WERI-Rb-1 (cell line): ENCODE results near the gene CASZ1.

Source experiments
- DNase-seq: peaks from one replicate; pipeline ENCODE4 v3.0.0-alpha.2; 2020
- H3K27ac ChIP-seq: fragments of 250-450 bp; sonication (Bioruptor Pico); 2 replicates; pipeline ENCODE4 v1.5.1; 2020; ENCODE audit warnings: mild to moderate bottlenecking, moderate library complexity
- H3K27me3 ChIP-seq: fragments of 250-450 bp; sonication (Bioruptor Pico); 2 replicates; pipeline ENCODE4 v1.5.1; 2021; ENCODE audit warnings: mild to moderate bottlenecking, low read depth, moderate library complexity; ENCODE audit not compliant: insufficient read depth, severe bottlenecking
- H3K36me3 ChIP-seq: fragments of 250-450 bp; sonication (Bioruptor Pico); 2 replicates; pipeline ENCODE4 v1.5.1; 2020; ENCODE audit warnings: mild to moderate bottlenecking, moderate library complexity
- H3K4me3 ChIP-seq: 2 replicates; pipeline ENCODE4 v1.5.1; 2011; ENCODE audit warnings: low read depth, mild to moderate bottlenecking, control low read depth, low read length
- H3K9me3 ChIP-seq: fragments of 250-450 bp; sonication (Bioruptor Pico); 2 replicates; pipeline ENCODE4 v1.5.1; 2021; ENCODE audit warnings: mild to moderate bottlenecking, moderate library complexity; ENCODE audit not compliant: severe bottlenecking
- TF ChIP-seq, protein P1 (sequence below): IDR thresholded peaks from 2 replicates; pipeline ENCODE4 v1.5.1; 2011; ENCODE audit warnings: low read depth, mild to moderate bottlenecking, control low read depth, inconsistent platforms, low read length

Gene CASZ1

DNA sequence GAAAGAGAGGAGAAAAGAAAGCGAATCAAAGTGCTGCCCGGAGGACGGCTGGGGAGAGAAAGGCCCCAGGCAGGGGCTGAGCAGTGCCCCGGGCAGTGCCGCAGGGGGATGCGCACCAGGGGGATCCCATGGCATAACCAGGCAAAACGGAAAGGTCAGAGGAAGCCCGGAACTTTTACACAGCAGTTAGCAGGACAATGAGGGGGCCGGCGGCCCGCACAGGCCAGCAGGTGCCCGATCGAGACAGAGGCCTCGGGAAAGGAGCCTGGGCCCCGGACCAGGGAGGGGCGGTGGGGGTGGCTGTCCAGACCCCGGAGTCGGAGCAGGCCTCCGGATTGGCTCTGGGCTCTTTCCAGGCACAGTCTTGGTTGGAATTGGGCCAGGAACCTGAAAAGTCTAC, 86.8 kb downstream of the CASZ1 start:
- Histone ChIP-seq H3K27ac (no peak overlapping the region), H3K36me3 (peaks cover 8% of the 10 kb centered on the region), H3K4me3 (no peak overlapping the region), H3K9me3 (no peaks in the 10 kb centered on the region), H3K27me3 (no peaks in the 10 kb centered on the region)
- TF ChIP-seq, protein P1, sequence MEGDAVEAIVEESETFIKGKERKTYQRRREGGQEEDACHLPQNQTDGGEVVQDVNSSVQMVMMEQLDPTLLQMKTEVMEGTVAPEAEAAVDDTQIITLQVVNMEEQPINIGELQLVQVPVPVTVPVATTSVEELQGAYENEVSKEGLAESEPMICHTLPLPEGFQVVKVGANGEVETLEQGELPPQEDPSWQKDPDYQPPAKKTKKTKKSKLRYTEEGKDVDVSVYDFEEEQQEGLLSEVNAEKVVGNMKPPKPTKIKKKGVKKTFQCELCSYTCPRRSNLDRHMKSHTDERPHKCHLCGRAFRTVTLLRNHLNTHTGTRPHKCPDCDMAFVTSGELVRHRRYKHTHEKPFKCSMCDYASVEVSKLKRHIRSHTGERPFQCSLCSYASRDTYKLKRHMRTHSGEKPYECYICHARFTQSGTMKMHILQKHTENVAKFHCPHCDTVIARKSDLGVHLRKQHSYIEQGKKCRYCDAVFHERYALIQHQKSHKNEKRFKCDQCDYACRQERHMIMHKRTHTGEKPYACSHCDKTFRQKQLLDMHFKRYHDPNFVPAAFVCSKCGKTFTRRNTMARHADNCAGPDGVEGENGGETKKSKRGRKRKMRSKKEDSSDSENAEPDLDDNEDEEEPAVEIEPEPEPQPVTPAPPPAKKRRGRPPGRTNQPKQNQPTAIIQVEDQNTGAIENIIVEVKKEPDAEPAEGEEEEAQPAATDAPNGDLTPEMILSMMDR: no peak
- DNase-seq: no peak

DNA sequence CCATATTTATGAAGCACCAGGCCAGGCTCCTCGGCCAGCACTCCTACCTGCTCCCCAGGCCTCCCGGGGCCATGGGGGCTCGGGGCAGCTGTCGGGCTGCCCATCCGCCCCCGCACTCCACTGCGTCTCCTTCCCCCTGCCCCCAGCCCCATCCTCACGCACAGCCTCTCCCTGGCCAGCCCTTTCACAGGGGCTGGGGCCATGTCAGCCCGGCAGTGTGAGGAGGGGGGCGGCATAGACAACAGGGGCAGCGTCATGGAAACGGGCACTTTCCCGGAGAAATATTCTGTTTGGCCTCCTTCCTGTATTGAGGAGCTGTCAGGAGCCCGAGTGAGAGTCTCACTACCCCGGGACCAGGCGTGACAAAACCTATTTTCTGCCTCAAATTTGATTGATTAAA, 87.3 kb downstream of the CASZ1 start:
- DNase-seq: no peak
- H3K9me3 ChIP-seq: no peaks in the 10 kb centered on the region
- H3K27ac ChIP-seq: no peak overlapping the region
- peaks cover 8% of the 10 kb centered on the region for H3K36me3 ChIP-seq
- no peak overlapping the region for H3K4me3 ChIP-seq
- TF ChIP-seq, protein P1: no peak
- H3K27me3 ChIP-seq: no peaks in the 10 kb centered on the region

DNA sequence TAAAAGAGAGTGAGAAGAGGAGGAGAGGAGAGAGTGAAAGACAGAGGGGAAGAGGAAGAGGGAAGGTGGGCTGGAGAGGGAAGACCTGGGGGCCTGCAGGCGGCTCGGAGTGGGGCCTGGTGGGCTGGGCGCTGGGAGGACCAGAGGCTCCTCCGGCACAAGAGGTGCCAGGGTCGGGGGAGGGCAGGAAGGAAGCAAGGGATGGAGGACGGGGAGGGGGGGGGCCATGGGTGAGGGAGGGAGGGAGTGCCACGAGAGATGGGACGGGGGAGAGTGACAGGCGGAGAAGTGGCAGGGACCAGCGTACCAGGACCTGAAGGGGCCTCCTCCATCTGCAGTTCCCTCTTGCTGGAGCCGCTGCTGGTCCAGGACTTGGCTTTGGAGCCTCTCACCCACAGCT, 87.7 kb downstream of the CASZ1 start:
- DNase-seq: no peak
- H3K27me3 ChIP-seq: no peaks in the 10 kb centered on the region
- no peak overlapping the region for H3K4me3 ChIP-seq
- no peaks in the 10 kb centered on the region for H3K9me3 ChIP-seq
- TF ChIP-seq, protein P1: no peak
- H3K27ac ChIP-seq: no peak overlapping the region
- peaks cover 5% of the 10 kb centered on the region for H3K36me3 ChIP-seq

DNA sequence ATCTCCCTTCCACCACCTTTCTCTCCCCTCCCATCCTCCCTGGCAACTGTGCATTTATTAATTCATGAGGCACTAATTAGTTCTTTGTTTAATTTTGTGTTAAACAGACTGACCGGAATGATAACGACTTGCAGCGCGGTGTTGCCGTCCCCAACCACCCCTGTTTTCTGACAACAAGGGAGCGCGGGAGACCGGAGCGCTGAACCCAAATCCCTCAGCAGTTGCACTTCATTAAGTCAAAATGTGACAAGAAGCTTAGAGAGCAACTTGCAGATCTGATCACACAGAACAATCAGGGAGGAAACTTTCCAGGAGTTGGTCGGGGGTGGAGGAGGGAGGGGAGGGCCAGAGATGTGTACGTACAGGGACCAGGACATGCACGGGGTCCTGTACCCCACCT, 89.2 kb downstream of the CASZ1 start:
- H3K27me3 ChIP-seq: no peaks in the 10 kb centered on the region
- peaks cover 4% of the 10 kb centered on the region for H3K36me3 ChIP-seq
- no peaks in the 10 kb centered on the region for H3K9me3 ChIP-seq
- H3K27ac ChIP-seq: no peak overlapping the region
- TF ChIP-seq, protein P1: no peak
- no peak for DNase-seq
- no peak overlapping the region for H3K4me3 ChIP-seq

DNA sequence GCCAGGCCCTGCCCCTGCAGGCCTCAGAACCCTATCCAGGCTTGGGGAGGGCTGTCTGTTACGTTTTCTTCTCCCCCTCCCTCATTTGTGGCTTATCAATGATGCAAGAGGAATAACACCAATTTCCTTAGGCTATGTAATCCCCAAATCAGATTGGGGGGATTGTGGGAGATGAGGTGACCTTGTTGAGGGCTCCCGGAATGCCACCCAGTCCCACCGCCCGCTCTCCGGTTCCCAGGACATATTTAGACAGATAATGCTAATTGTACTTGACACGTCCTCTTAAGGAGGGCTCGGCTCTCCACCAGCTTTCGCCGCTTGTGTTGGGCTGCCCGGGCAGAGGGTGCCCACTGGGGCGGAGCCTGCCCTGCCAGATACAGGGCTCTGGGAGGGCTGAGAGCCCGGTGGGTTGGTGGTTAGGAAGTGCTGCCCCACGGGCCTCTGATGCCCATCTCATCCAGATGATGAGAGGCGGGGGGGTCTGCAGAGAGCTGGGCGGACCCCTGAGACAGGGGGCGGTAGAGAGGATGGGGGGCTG, 90.0 kb downstream of the CASZ1 start:
- H3K9me3 ChIP-seq: no peaks in the 10 kb centered on the region
- no peak for DNase-seq
- no peak overlapping the region for H3K4me3 ChIP-seq
- peaks cover 4% of the 10 kb centered on the region for H3K36me3 ChIP-seq
- H3K27ac ChIP-seq: no peak overlapping the region
- no peaks in the 10 kb centered on the region for H3K27me3 ChIP-seq
- TF ChIP-seq, protein P1: no peak

DNA sequence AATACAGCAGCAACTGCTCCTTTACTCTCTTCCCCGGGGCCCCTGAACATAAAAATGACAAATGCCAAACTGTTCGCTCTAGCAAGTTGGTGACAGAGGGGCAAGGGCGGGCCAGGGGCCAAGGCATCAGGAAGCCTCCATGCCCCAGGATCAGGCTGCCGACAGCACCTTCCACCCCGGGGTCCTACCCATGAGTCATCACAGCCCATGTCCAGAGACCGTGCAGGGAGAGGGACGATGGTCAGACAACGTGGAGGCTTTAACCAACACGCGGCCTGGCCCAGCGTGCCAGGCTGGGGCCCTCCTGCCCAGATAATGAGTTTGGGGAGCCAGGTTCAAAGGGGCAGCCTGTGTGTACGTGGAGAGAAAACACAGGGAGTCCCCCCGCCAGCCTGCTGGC, 90.5 kb downstream of the CASZ1 start:
- Histone ChIP-seq H3K27ac (no peak overlapping the region), H3K9me3 (no peaks in the 10 kb centered on the region), H3K27me3 (no peaks in the 10 kb centered on the region), H3K4me3 (no peak overlapping the region), H3K36me3 (peaks cover 4% of the 10 kb centered on the region)
- TF ChIP-seq, protein P1: no peak
- no peak for DNase-seq
